HG02885 (cell line): ENCODE measurements around the gene REEP2.

Source experiments
- ATAC-seq: cut with Tn5 transposase; IDR thresholded peaks from one replicate; pipeline ENCODE4 v1.9.1; 2021; ENCODE audit warnings: mild to moderate bottlenecking; ENCODE audit not compliant: unreplicated experiment, poor library complexity

The REEP2 gene

GRCh38 chr5:138448070-138448469 is 9.2 kb downstream of the REEP2 start:
- no peak for ATAC-seq

- ATAC-seq: no peak
Measured at GRCh38 chr5:138448481-138449398, 9.9 kb downstream of the REEP2 start.

- ATAC-seq: peak; percentile 83
Measured at GRCh38 chr5:138449501-138450239, 10.8 kb downstream of the REEP2 start.

GRCh38 chr5:138450971-138451370 is 12.1 kb downstream of the REEP2 start:
- no peak for ATAC-seq

- no peak for ATAC-seq
Measured at GRCh38 chr5:138452720-138453119, 13.9 kb downstream of the REEP2 start.

- no peak for ATAC-seq
Measured at GRCh38 chr5:138453590-138453989, 14.7 kb downstream of the REEP2 start.

- ATAC-seq: no peak
Measured at GRCh38 chr5:138454121-138454520, 15.3 kb downstream of the REEP2 start.

GRCh38 chr5:138455232-138455930 is 16.5 kb downstream of the REEP2 start:
- no peak for ATAC-seq

- ATAC-seq: no peak
Measured at GRCh38 chr5:138457531-138458275, 18.8 kb downstream of the REEP2 start.

GRCh38 chr5:138458384-138458783 is 19.5 kb downstream of the REEP2 start:
- no peak for ATAC-seq

- no peak for ATAC-seq
Measured at GRCh38 chr5:138458856-138459255, 20.0 kb downstream of the REEP2 start.

- ATAC-seq: no peak
Measured at GRCh38 chr5:138459311-138459933, 20.6 kb downstream of the REEP2 start.

- no peak for ATAC-seq
Measured at GRCh38 chr5:138460032-138460693, 21.3 kb downstream of the REEP2 start.

GRCh38 chr5:138461343-138462125 is 22.7 kb downstream of the REEP2 start:
- no peak for ATAC-seq

- ATAC-seq: no peak
Measured at GRCh38 chr5:138463419-138464007, 24.7 kb downstream of the REEP2 start.

- peak; percentile 52 for ATAC-seq
Measured at GRCh38 chr5:138464008-138464387, 25.1 kb downstream of the REEP2 start.

GRCh38 chr5:138464388-138465260 is 25.8 kb downstream of the REEP2 start:
- peak; percentile 75 for ATAC-seq
